HEK293 (cell line): ENCODE measurements around the gene PRUNE1.
A peak's percentile ranks its signal among the peaks of the same experiment; 100 is the strongest.

ENCODE experiments used
- EGR2 ChIP-seq: fragments of 450-650 bp; formaldehyde crosslinking; IDR thresholded peaks from 2 replicates; pipeline ENCODE4 v1.5.1; 2016; ENCODE audit warnings: low read depth, missing biosample characterization, missing genetic modification characterization
- HOXA7 ChIP-seq: sonication (generic); formaldehyde crosslinking; IDR thresholded peaks from 2 replicates; pipeline ENCODE4 v1.8.1; 2022; ENCODE audit warnings: missing genetic modification reagents, borderline replicate concordance
- KLF1 ChIP-seq: fragments of 450-650 bp; formaldehyde crosslinking; IDR thresholded peaks from 2 replicates; pipeline ENCODE4 v1.5.1; 2016; ENCODE audit warnings: missing biosample characterization, missing genetic modification characterization
- KLF9 ChIP-seq: fragments of 450-650 bp; formaldehyde crosslinking; IDR thresholded peaks from 2 replicates; pipeline ENCODE4 v1.5.1; 2016; ENCODE audit warnings: missing biosample characterization, missing genetic modification characterization, low read depth
- REPIN1 ChIP-seq: fragments of 450-650 bp; formaldehyde crosslinking; IDR thresholded peaks from 2 replicates; pipeline ENCODE4 v1.5.1; 2017; ENCODE audit warnings: missing biosample characterization, missing genetic modification characterization, low read depth
- TRIM28 ChIP-seq: IDR thresholded peaks from 2 replicates; pipeline ENCODE4 v1.6.1; 2011; ENCODE audit warnings: low read length, control low read depth, borderline replicate concordance
- WT1 ChIP-seq: fragments of 450-650 bp; formaldehyde crosslinking; IDR thresholded peaks from 2 replicates; pipeline ENCODE4 v1.5.1; 2016; ENCODE audit warnings: missing biosample characterization, missing genetic modification characterization
- ZBTB1 ChIP-seq: fragments of 450-650 bp; formaldehyde crosslinking; IDR thresholded peaks from 2 replicates; pipeline ENCODE4 v1.5.1; 2016; ENCODE audit warnings: missing biosample characterization, missing genetic modification characterization
- ZBTB17 ChIP-seq: fragments of 450-650 bp; formaldehyde crosslinking; IDR thresholded peaks from 2 replicates; pipeline ENCODE4 v1.5.1; 2016; ENCODE audit warnings: missing biosample characterization, missing genetic modification characterization
- ZBTB48 ChIP-seq: fragments of 450-650 bp; formaldehyde crosslinking; IDR thresholded peaks from 2 replicates; pipeline ENCODE4 v1.5.1; 2016; ENCODE audit warnings: missing biosample characterization, missing genetic modification characterization
- ZFHX2 ChIP-seq: fragments of 450-650 bp; formaldehyde crosslinking; conservative IDR thresholded peaks from 2 replicates; pipeline ENCODE4 v1.5.1; 2016; ENCODE audit warnings: missing biosample characterization, missing genetic modification characterization
- ZIC2 ChIP-seq: fragments of 450-650 bp; formaldehyde crosslinking; IDR thresholded peaks from 2 replicates; pipeline ENCODE4 v1.5.1; 2016; ENCODE audit warnings: missing biosample characterization, missing genetic modification characterization
- ZNF112 ChIP-seq: fragments of 450-650 bp; formaldehyde crosslinking; IDR thresholded peaks from 2 replicates; pipeline ENCODE4 v1.5.0; 2017; ENCODE audit warnings: missing biosample characterization, missing genetic modification characterization
- ZNF311 ChIP-seq: fragments of 450-650 bp; formaldehyde crosslinking; IDR thresholded peaks from 2 replicates; pipeline ENCODE4 v1.5.1; 2017; ENCODE audit warnings: missing biosample characterization, missing genetic modification characterization, borderline replicate concordance
- ZNF37A ChIP-seq: fragments of 450-650 bp; IDR thresholded peaks from 2 replicates; pipeline ENCODE4 v1.5.1; 2018; ENCODE audit warnings: missing biosample characterization, missing genetic modification characterization
- ZNF423 ChIP-seq: fragments of 450-650 bp; formaldehyde crosslinking; IDR thresholded peaks from 2 replicates; pipeline ENCODE4 v1.5.1; 2016; ENCODE audit warnings: missing biosample characterization, missing genetic modification characterization
- ZNF510 ChIP-seq: fragments of 450-650 bp; formaldehyde crosslinking; IDR thresholded peaks from 2 replicates; pipeline ENCODE4 v1.5.1; 2018; ENCODE audit warnings: mild to moderate bottlenecking, missing genetic modification characterization, missing biosample characterization; ENCODE audit not compliant: insufficient replicate concordance
- ZNF521 ChIP-seq: fragments of 450-650 bp; formaldehyde crosslinking; IDR thresholded peaks from 2 replicates; pipeline ENCODE4 v1.5.1; 2017; ENCODE audit warnings: missing biosample characterization, mild to moderate bottlenecking, missing genetic modification characterization
- ZNF555 ChIP-seq: fragments of 450-650 bp; formaldehyde crosslinking; conservative IDR thresholded peaks from 2 replicates; pipeline ENCODE4 v1.5.1; 2017; ENCODE audit warnings: missing biosample characterization, mild to moderate bottlenecking, missing genetic modification characterization, inconsistent platforms
- ZNF560 ChIP-seq: fragments of 450-650 bp; formaldehyde crosslinking; IDR thresholded peaks from 2 replicates; pipeline ENCODE4 v1.5.1; 2017; ENCODE audit warnings: missing biosample characterization, missing genetic modification characterization, borderline replicate concordance
- ZNF626 ChIP-seq: fragments of 450-650 bp; sonication (Bioruptor Pico); formaldehyde crosslinking; IDR thresholded peaks from 2 replicates; pipeline ENCODE4 v1.5.1; 2018; ENCODE audit warnings: missing biosample characterization, missing genetic modification characterization, inconsistent platforms
- ZNF654 ChIP-seq: fragments of 450-650 bp; formaldehyde crosslinking; IDR thresholded peaks from 2 replicates; pipeline ENCODE4 v1.5.1; 2016; ENCODE audit warnings: low read depth, missing biosample characterization, missing genetic modification characterization
- ZXDB ChIP-seq: fragments of 450-650 bp; formaldehyde crosslinking; IDR thresholded peaks from 2 replicates; pipeline ENCODE4 v1.5.1; 2016; ENCODE audit warnings: missing biosample characterization, missing genetic modification characterization
- TF ChIP-seq, protein P1 (sequence below): fragments of 450-650 bp; formaldehyde crosslinking; IDR thresholded peaks from 2 replicates; pipeline ENCODE4 v1.5.1; 2016; ENCODE audit warnings: missing biosample characterization, missing genetic modification characterization
- TF ChIP-seq, protein P2 (sequence below): fragments of 450-650 bp; formaldehyde crosslinking; IDR thresholded peaks from 2 replicates; pipeline ENCODE4 v1.5.1; 2016; ENCODE audit warnings: missing biosample characterization, missing genetic modification characterization
- TF ChIP-seq, protein P3 (sequence below): fragments of 450-650 bp; formaldehyde crosslinking; optimal IDR thresholded peaks from 2 replicates; pipeline ENCODE3; 2016; ENCODE audit warnings: missing biosample characterization, mild to moderate bottlenecking, missing genetic modification characterization
- TF ChIP-seq, protein P4 (sequence below): IDR thresholded peaks from 2 replicates; pipeline ENCODE4 v1.6.1; 2011; ENCODE audit warnings: mild to moderate bottlenecking, low read depth, low read length, borderline replicate concordance
- TF ChIP-seq, protein P5 (sequence below): fragments of 450-650 bp; formaldehyde crosslinking; IDR thresholded peaks from 2 replicates; pipeline ENCODE4 v1.5.1; 2017; ENCODE audit warnings: missing biosample characterization, mild to moderate bottlenecking, missing genetic modification characterization, moderate library complexity
- TF ChIP-seq, protein P6 (sequence below): fragments of 450-650 bp; formaldehyde crosslinking; IDR thresholded peaks from 2 replicates; pipeline ENCODE4; 2016; ENCODE audit warnings: missing biosample characterization, missing genetic modification characterization
- TF ChIP-seq, protein P7 (sequence below): fragments of 450-650 bp; formaldehyde crosslinking; IDR thresholded peaks from 2 replicates; pipeline ENCODE4 v1.5.1; 2016; ENCODE audit warnings: missing biosample characterization, missing genetic modification characterization

Gene PRUNE1

DNA sequence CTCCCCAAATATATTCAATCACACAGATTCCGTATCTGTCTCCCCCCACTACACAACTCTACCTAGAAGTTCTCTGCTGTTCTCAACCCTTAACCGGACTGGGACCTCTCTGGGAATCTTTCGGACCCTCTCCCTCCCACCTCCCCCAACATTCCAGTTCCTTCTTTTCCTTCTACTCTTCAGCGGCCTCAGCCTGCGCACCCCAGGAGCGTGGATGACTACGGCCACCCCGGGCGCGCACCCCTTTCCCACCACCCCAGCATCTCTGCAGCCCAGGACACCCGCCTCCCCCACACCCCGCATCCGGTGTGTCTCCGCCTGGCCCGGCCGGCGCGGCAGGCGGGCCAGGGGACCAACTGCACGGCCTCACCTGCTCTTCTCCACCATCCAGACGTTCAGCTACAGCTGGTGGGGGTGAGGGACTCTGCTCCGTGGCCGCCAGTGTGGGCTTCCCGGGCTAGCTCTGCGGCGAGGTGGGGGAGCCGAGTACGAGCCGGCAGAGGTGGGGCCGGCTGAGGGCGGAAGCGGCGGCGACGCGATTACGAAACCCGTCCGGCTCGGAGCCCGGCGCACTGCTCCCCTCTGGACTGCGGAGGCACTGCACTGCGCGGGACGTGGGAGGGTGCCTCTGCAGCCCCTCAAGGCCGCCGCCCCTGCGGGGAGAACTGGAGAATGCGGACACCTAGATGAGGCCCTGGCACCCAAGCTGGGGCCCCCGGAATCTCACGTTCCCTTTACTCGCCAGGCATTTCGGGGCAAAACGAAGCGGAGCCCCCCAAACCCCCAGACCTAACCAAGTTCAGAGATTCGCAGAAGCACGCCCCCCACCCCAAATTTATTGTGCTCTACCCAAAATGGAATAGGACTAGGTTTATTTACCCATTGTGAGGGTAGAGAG, 51.1 kb downstream of the PRUNE1 start, which contains the start of gene CDC42SE1 (continued):
- no peak for TF ChIP-seq ZNF311 (tag by site-specific recombination)
- TF ChIP-seq ZXDB (tag by site-specific recombination) = peak; percentile 77
- TF ChIP-seq, protein P1, sequence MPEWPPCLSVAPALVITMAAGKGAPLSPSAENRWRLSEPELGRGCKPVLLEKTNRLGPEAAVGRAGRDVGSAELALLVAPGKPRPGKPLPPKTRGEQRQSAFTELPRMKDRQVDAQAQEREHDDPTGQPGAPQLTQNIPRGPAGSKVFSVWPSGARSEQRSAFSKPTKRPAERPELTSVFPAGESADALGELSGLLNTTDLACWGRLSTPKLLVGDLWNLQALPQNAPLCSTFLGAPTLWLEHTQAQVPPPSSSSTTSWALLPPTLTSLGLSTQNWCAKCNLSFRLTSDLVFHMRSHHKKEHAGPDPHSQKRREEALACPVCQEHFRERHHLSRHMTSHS (tag by site-specific recombination) = no peak
- peak; percentile 9; the same call in 1 of the 2 replicates for TF ChIP-seq WT1 (tag by site-specific recombination)
- no peak; the same call in 1 of the 2 replicates for TF ChIP-seq ZBTB1
- TF ChIP-seq, protein P2, sequence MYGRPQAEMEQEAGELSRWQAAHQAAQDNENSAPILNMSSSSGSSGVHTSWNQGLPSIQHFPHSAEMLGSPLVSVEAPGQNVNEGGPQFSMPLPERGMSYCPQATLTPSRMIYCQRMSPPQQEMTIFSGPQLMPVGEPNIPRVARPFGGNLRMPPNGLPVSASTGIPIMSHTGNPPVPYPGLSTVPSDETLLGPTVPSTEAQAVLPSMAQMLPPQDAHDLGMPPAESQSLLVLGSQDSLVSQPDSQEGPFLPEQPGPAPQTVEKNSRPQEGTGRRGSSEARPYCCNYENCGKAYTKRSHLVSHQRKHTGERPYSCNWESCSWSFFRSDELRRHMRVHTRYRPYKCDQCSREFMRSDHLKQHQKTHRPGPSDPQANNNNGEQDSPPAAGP (tag by site-specific recombination) = peak; percentile 61
- TF ChIP-seq, protein P3, sequence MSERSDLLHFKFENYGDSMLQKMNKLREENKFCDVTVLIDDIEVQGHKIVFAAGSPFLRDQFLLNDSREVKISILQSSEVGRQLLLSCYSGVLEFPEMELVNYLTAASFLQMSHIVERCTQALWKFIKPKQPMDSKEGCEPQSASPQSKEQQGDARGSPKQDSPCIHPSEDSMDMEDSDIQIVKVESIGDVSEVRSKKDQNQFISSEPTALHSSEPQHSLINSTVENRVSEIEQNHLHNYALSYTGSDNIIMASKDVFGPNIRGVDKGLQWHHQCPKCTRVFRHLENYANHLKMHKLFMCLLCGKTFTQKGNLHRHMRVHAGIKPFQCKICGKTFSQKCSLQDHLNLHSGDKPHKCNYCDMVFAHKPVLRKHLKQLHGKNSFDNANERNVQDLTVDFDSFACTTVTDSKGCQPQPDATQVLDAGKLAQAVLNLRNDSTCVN (tag by site-specific recombination) = peak; percentile 99
- no peak for TF ChIP-seq ZNF510 (tag by site-specific recombination)
- TF ChIP-seq ZNF555 (tag by site-specific recombination) = no peak
- TF ChIP-seq, protein P4, sequence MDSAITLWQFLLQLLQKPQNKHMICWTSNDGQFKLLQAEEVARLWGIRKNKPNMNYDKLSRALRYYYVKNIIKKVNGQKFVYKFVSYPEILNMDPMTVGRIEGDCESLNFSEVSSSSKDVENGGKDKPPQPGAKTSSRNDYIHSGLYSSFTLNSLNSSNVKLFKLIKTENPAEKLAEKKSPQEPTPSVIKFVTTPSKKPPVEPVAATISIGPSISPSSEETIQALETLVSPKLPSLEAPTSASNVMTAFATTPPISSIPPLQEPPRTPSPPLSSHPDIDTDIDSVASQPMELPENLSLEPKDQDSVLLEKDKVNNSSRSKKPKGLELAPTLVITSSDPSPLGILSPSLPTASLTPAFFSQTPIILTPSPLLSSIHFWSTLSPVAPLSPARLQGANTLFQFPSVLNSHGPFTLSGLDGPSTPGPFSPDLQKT = no peak; the same call in 1 of the 2 replicates
- TF ChIP-seq KLF9 (tag by site-specific recombination) = peak; percentile 73
- TF ChIP-seq KLF1 = peak; percentile 77
- peak; percentile 93 for TF ChIP-seq ZFHX2
- TF ChIP-seq ZNF560 (tag by site-specific recombination) = no peak
- no peak for TF ChIP-seq ZNF654 (tag by site-specific recombination)
- 0 out of 2 replicates have a peak, but pooled peaks have one; percentile 23 for TF ChIP-seq ZBTB48 (tag by site-specific recombination)
- TF ChIP-seq, protein P5, sequence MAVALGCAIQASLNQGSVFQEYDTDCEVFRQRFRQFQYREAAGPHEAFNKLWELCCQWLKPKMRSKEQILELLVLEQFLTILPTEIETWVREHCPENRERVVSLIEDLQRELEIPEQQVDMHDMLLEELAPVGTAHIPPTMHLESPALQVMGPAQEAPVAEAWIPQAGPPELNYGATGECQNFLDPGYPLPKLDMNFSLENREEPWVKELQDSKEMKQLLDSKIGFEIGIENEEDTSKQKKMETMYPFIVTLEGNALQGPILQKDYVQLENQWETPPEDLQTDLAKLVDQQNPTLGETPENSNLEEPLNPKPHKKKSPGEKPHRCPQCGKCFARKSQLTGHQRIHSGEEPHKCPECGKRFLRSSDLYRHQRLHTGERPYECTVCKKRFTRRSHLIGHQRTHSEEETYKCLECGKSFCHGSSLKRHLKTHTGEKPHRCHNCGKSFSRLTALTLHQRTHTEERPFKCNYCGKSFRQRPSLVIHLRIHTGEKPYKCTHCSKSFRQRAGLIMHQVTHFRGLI (tag by site-specific recombination) = 0 out of 2 replicates have a peak, but pooled peaks have one; percentile 41
- no peak for TF ChIP-seq HOXA7
- TF ChIP-seq ZNF423 (tag by site-specific recombination) = peak; percentile 41
- TF ChIP-seq TRIM28 = 0 out of 2 replicates have a peak, but pooled peaks have one; percentile 6
- peak; percentile 89 for TF ChIP-seq ZIC2 (tag by site-specific recombination)
- peak; percentile 44; the same call in 1 of the 2 replicates for TF ChIP-seq ZBTB17
- TF ChIP-seq, protein P6, sequence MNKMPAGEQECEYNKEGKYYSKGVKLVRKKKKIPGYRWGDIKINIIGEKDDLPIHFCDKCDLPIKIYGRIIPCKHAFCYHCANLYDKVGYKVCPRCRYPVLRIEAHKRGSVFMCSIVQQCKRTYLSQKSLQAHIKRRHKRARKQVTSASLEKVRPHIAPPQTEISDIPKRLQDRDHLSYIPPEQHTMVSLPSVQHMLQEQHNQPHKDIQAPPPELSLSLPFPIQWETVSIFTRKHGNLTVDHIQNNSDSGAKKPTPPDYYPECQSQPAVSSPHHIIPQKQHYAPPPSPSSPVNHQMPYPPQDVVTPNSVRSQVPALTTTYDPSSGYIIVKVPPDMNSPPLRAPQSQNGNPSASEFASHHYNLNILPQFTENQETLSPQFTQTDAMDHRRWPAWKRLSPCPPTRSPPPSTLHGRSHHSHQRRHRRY (tag by site-specific recombination) = no peak
- TF ChIP-seq EGR2 = peak; percentile 87
- no peak for TF ChIP-seq ZNF37A (tag by site-specific recombination)
- TF ChIP-seq ZNF626 = no peak
- no peak for TF ChIP-seq ZNF112 (tag by site-specific recombination)
- no peak for TF ChIP-seq ZNF521 (tag by site-specific recombination)
- TF ChIP-seq REPIN1 (tag by site-specific recombination) = 0 out of 2 replicates have a peak, but pooled peaks have one; percentile 58
- TF ChIP-seq, protein P7, sequence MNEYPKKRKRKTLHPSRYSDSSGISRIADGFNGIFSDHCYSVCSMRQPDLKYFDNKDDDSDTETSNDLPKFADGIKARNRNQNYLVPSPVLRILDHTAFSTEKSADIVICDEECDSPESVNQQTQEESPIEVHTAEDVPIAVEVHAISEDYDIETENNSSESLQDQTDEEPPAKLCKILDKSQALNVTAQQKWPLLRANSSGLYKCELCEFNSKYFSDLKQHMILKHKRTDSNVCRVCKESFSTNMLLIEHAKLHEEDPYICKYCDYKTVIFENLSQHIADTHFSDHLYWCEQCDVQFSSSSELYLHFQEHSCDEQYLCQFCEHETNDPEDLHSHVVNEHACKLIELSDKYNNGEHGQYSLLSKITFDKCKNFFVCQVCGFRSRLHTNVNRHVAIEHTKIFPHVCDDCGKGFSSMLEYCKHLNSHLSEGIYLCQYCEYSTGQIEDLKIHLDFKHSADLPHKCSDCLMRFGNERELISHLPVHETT = peak; percentile 28; the same call in 1 of the 2 replicates
